K562 (cell line): ENCODE data around the gene CPNE1. TPM values are rescaled to one million over a fixed set of nuclear protein-coding genes. Genes with fewer than 3 reads are reported as not detected.

Source experiments
- ATAC-seq: fragments of 200-7000 bp; cut with Tn5 transposase; 3 replicates; pipeline ENCODE4 v1.9.1; 2020; ENCODE audit warnings: moderate library complexity
- BruUV-seq: library from RNA; stranded (reverse); fragments of 400-500 nt; replicated peaks from 2 replicates; lab custom pipeline; 2021; lab: Mats Ljungman, UMichigan
- CTCF ChIA-PET: fragments of 300-600 bp; formaldehyde crosslinking; extraction: SDS; loops from one replicate; lab custom pipeline; 2021; ENCODE audit warnings: low intra/inter-chr PET ratio; lab: Yijun Ruan, JAX
- POLR2A ChIA-PET: fragments of 300-600, 350-650 bp; sonication (Branson Sonifier 250); formaldehyde crosslinking; extraction: SDS; loops from one replicate; lab custom pipeline; 2021; ENCODE audit warnings: antibody characterized with exemption, inconsistent platforms; lab: Yijun Ruan, JAX
- DNase-seq, 4 experiments: peaks; one replicate each; pipeline versions ENCODE4 v3.0.0 to v3.0.0-alpha.2; 2011 to 2018; ENCODE audit warnings: low spot score in 3 of 4, mixed read lengths in 3 of 4; ENCODE audit errors: extremely low read depth in 1 of 4
- FAIRE-seq: peaks from 2 replicates; lab custom pipeline; 2011; peaks lifted over from hg19 to GRCh38; lab: Jason Lieb, UNC
- H2AFZ ChIP-seq: 2 replicates; pipeline ENCODE4 v1.6.0; 2011; ENCODE audit warnings: low read depth, low read length, control low read depth, inconsistent platforms
- H3K27ac ChIP-seq: fragments of 200-600 bp; 3 replicates; pipeline ENCODE4 v1.8.0; 2011; ENCODE audit warnings: low read depth, mild to moderate bottlenecking, control low read depth, inconsistent platforms, low read length, moderate library complexity, mixed read lengths; ENCODE audit errors: extremely low read depth
- H3K27me3 ChIP-seq, 2 experiments: fragments of 300-600 bp in 1 of 2; 2 replicates in 1 of 2; 3 replicates in 1 of 2; pipeline versions ENCODE4 v1.6.0 to v1.8.0; 2011; ENCODE audit warnings: inconsistent platforms in 2 of 2, low read length in 2 of 2, mild to moderate bottlenecking in 1 of 2, mixed read lengths in 1 of 2, moderate library complexity in 1 of 2; ENCODE audit not compliant: control insufficient read depth in 2 of 2, insufficient read depth in 2 of 2
- H3K36me3 ChIP-seq: fragments of 300-600 bp; 3 replicates; pipeline ENCODE4 v1.8.0; 2011; ENCODE audit warnings: mild to moderate bottlenecking, low read length, inconsistent platforms; ENCODE audit not compliant: control insufficient read depth, insufficient read depth
- H3K4me1 ChIP-seq, 2 experiments: fragments of 200-600 bp in 1 of 2; replicated peaks in 1 of 2; 2 replicates in 1 of 2; 3 replicates in 1 of 2; pipeline versions ENCODE4 v1.5.1 to v1.8.0; 2011; ENCODE audit warnings: inconsistent platforms in 2 of 2, low read length in 2 of 2, mild to moderate bottlenecking in 1 of 2, mixed read lengths in 1 of 2, moderate library complexity in 1 of 2; ENCODE audit not compliant: control insufficient read depth in 2 of 2, insufficient read depth in 2 of 2
- H3K4me2 ChIP-seq: 2 replicates; pipeline ENCODE4 v1.6.1; 2011; ENCODE audit warnings: low read length, control low read depth, inconsistent platforms, mixed read lengths; ENCODE audit not compliant: insufficient read depth
- H3K4me3 ChIP-seq: fragments of 200-600 bp; sonication (generic), shearing (Covaris generic); 2 replicates; pipeline ENCODE4 v1.5.1; 2016; ENCODE audit warnings: control low read depth, inconsistent platforms
- H3K79me2 ChIP-seq: fragments of 200-600 bp; 3 replicates; pipeline ENCODE4 v1.8.0; 2011; ENCODE audit warnings: low read length, inconsistent platforms; ENCODE audit not compliant: control insufficient read depth, insufficient read depth
- H3K9ac ChIP-seq, 2 experiments: 2 replicates each; pipeline versions ENCODE4 v1.6.0 to v1.6.1; 2011; ENCODE audit warnings: low read depth in 2 of 2, low read length in 2 of 2, control low read depth in 1 of 2, inconsistent platforms in 1 of 2, mild to moderate bottlenecking in 1 of 2, mixed read lengths in 1 of 2; ENCODE audit not compliant: insufficient read depth in 1 of 2
- H3K9me1 ChIP-seq: one replicate; pipeline ENCODE4 v1.6.0; 2011; ENCODE audit warnings: inconsistent platforms, mild to moderate bottlenecking, low read length, moderate library complexity; ENCODE audit not compliant: control insufficient read depth, insufficient read depth
- H3K9me3 ChIP-seq: replicated peaks from 2 replicates; pipeline ENCODE4 v1.5.1; 2011; ENCODE audit warnings: low read depth, low read length, inconsistent platforms; ENCODE audit not compliant: control insufficient read depth, insufficient read depth
- H4K20me1 ChIP-seq: replicated peaks from 2 replicates; pipeline ENCODE4 v1.6.1; 2011; ENCODE audit warnings: low read length, inconsistent platforms, mixed read lengths; ENCODE audit not compliant: control insufficient read depth, insufficient read depth
- HMG20A ChIP-seq: fragments of 450-650 bp; formaldehyde crosslinking; conservative IDR thresholded peaks from 2 replicates; pipeline ENCODE4 v1.4.0; 2020; ENCODE audit warnings: mild to moderate bottlenecking, mixed read lengths
- HNRNPL ChIP-seq: fragments of 200-400 bp; formaldehyde crosslinking; IDR thresholded peaks from 2 replicates; pipeline ENCODE4 v1.6.1; 2017; ENCODE audit warnings: low read depth, mild to moderate bottlenecking, low read length
- L3MBTL2 ChIP-seq: fragments of 450-650 bp; IDR thresholded peaks from 2 replicates; pipeline ENCODE4 v1.6.1; 2016; ENCODE audit warnings: mild to moderate bottlenecking, moderate library complexity
- LEF1 ChIP-seq: fragments of 450-650 bp; IDR thresholded peaks from 2 replicates; pipeline ENCODE4 v1.6.1; 2016; ENCODE audit warnings: mild to moderate bottlenecking
- PPARD ChIP-seq: fragments of 250-450 bp; sonication (Bioruptor Pico); IDR thresholded peaks from 2 replicates; pipeline ENCODE4 v1.8.0; 2022; ENCODE audit warnings: inconsistent platforms, mild to moderate bottlenecking, moderate library complexity
- RCOR1 ChIP-seq, 2 experiments: IDR thresholded peaks; 2 replicates each; pipeline ENCODE4 v1.6.1; 2012; ENCODE audit warnings: low read depth in 2 of 2, low read length in 2 of 2, borderline replicate concordance in 1 of 2, improper control_type of control experiment in 1 of 2
- SOX6 ChIP-seq: fragments of 450-650 bp; IDR thresholded peaks from 2 replicates; pipeline ENCODE4 v1.6.1; 2014; ENCODE audit warnings: mild to moderate bottlenecking
- whole genome bisulfite sequencing: fragments of 100-300 bp; shearing (Covaris generic); methylation state at CpG from one replicate; pipeline ENCODE4 v1.1.6; 2016; ENCODE audit warnings: low coverage, mixed read lengths; ENCODE audit not compliant: insufficient coverage; ENCODE audit errors: missing lambda C conversion rate; 5-methylcytosine and 5-hydroxymethylcytosine counted together
- in situ Hi-C: fragments of 300-500 bp; cut with MboI; formaldehyde crosslinking; loops from 4 replicates; pipeline ENCODE4 v1.15.0; 2018; ENCODE audit warnings: inconsistent platforms, mixed read lengths
- intact Hi-C: fragments of 100-400 bp; cut with micrococcal nuclease; formaldehyde crosslinking; loops from 2 replicates; pipeline ENCODE4 v1.14.2; 2022
- polyA plus RNA-seq, 8 experiments: library from polyadenylated mRNA; depleted of rRNA in 4 of 8; stranded (reverse) in 5 of 8; unstranded in 3 of 8; fragments of >200 nt; fragmentation: Nextera tagmentation in 2 of 8; fragmentation: Illumina TruSeq in 1 of 8; extraction: Ambion mirVana in 2 of 8; extraction: Trizol in 1 of 8; gene quantifications; 2 replicates each; pipeline versions ENCODE4 v1.2.1 to v1.2.3, GENCODE V29; 2011 to 2014; ENCODE audit warnings: inconsistent platforms in 1 of 8, missing spikeins in 1 of 8
- total RNA-seq, 7 experiments: library from RNA; depleted of rRNA in 6 of 7; stranded (reverse); fragments of >200 nt in 6 of 7; fragmentation: Illumina TruSeq in 2 of 7; extraction: Trizol in 2 of 7; gene quantifications; 2 replicates each; pipeline versions ENCODE4 v1.2.1 to v1.2.3, GENCODE V29; 2011 to 2021; ENCODE audit warnings: low replicate concordance in 1 of 7
- TF ChIP-seq, protein P1 (sequence below): fragments of 450-650 bp; conservative IDR thresholded peaks from 2 replicates; pipeline ENCODE4 v1.6.1; 2016; ENCODE audit warnings: missing genetic modification characterization, low read depth, mild to moderate bottlenecking, control low read depth, missing compliant biosample characterization

CPNE1 gene
- total and polyA plus RNA-seq, 9 of the 15 experiments (the other 6 are each of a cell fraction or from before 2014, with no cell fraction given) = 42.1 to 102 (median 56.0) TPM

DNA sequence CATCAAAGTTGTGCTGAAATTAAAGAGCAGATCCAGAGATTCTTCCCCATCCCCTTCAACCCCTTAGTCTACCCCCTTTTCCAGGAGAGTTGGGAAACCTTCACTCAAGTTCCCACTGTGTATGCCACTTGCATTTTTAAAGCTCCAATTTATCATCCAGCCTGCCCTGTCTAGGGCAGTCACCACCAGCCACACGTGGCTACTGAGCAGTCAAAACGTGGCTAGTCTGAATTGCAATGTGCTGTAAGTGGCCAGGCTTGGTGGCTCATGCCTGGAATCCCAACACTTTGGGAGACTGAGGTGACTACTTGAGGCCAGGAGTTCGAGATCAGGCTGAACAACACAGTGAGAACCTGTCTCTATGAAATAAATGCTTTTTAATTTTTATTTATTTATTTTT lies 87.9 kb downstream of the CPNE1 start:
- H4K20me1 ChIP-seq = no peaks in the 10 kb centered on the region
- H3K27ac ChIP-seq = no peak overlapping the region
- FAIRE-seq = no peak
- TF ChIP-seq LEF1 (no peak), SOX6 (no peak), HMG20A (CRISPR knock-in tag) (no peak), HNRNPL (no peak), L3MBTL2 (no peak), PPARD (no peak), RCOR1 (IDR thresholded peaks at IDR 0.05; ENCODE audit: borderline replicate concordance in 1 of 2, low read depth in 2 of 2, low read length in 2 of 2) (no peak)
- TF ChIP-seq, protein P1, sequence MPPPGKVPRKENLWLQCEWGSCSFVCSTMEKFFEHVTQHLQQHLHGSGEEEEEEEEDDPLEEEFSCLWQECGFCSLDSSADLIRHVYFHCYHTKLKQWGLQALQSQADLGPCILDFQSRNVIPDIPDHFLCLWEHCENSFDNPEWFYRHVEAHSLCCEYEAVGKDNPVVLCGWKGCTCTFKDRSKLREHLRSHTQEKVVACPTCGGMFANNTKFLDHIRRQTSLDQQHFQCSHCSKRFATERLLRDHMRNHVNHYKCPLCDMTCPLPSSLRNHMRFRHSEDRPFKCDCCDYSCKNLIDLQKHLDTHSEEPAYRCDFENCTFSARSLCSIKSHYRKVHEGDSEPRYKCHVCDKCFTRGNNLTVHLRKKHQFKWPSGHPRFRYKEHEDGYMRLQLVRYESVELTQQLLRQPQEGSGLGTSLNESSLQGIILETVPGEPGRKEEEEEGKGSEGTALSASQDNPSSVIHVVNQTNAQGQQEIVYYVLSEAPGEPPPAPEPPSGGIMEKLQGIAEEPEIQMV = no peak
- WGBS = 2% methylated on average over 3 of the region's 3 CpGs
- DNase-seq = no peak
- no peaks in the 10 kb centered on the region for H3K9me3 ChIP-seq
- no peaks in the 10 kb centered on the region for H3K36me3 ChIP-seq
- H3K27me3 ChIP-seq = no peaks in the 10 kb centered on the region; a peak in 1 of 5 replicates
- BruUV-seq = no TSS peak
- H2AFZ ChIP-seq = no peak overlapping the region
- intact Hi-C loops = no loop called here
- H3K4me2 ChIP-seq = no peak overlapping the region
- H3K4me1 ChIP-seq = no peaks in the 10 kb centered on the region
- peak overlapping the region in 1 of 2 experiments; percentile 69; a peak in 1 of 4 replicates for H3K9ac ChIP-seq
- peak; percentile 43; the same call in 1 of the 3 replicates for ATAC-seq
- in situ Hi-C loops = no loop called here
- ChIA-PET POLR2A (interaction anchor here (0.6 kb wide), 1 partner anchor 331 kb away, joined by 3 read pairs; no protein-coding TSS in a partner anchor), CTCF (no interaction called here)
- H3K4me3 ChIP-seq = no peak overlapping the region
- H3K9me1 ChIP-seq = no peaks in the 10 kb centered on the region
- no peaks in the 10 kb centered on the region for H3K79me2 ChIP-seq
